ENCODE measurements around the gene ERN2.
A peak's percentile ranks its signal among the peaks of the same experiment; 100 is the strongest.

Gene ERN2

GRCh38 chr16:23663918-23664317 is 49.1 kb downstream of the ERN2 start:
- no peak for TF ChIP-seq CTCF (IDR thresholded peaks at IDR 0.05; ENCODE audit: low read depth, low read length, missing control alignments)
- no peak for DNase-seq (ENCODE audit: low read depth)

GRCh38 chr16:23651943-23652468 is 61.0 kb downstream of the ERN2 start:
- no peak for DNase-seq (ENCODE audit: low read depth)
- peak overlapping the region; percentile 3; the same call in 1 of the 2 replicates for H3K4me3 ChIP-seq (ENCODE audit: low read depth, low read length)
- TF ChIP-seq CTCF (IDR thresholded peaks at IDR 0.05; ENCODE audit: low read depth, low read length, missing control alignments), result no peak

More at GRCh38 chr16:23663918-23664317, 49.1 kb downstream of the ERN2 start:
- H3K4me3 ChIP-seq (ENCODE audit: low read depth, low read length), result no peak overlapping the region

GRCh38 chr16:23650674-23651416 is 62.2 kb downstream of the ERN2 start:
- TF ChIP-seq CTCF (IDR thresholded peaks at IDR 0.05; ENCODE audit: low read depth, low read length, missing control alignments), result no peak
- no peak for DNase-seq (ENCODE audit: low read depth)

GRCh38 chr16:23642246-23642774 is 70.7 kb downstream of the ERN2 start:
- no peak for DNase-seq (ENCODE audit: low read depth)
- no peak for TF ChIP-seq CTCF (IDR thresholded peaks at IDR 0.05; ENCODE audit: low read depth, low read length, missing control alignments)

More at GRCh38 chr16:23650674-23651416, 62.2 kb downstream of the ERN2 start:
- no peak overlapping the region; the same call in 1 of the 2 replicates for H3K4me3 ChIP-seq (ENCODE audit: low read depth, low read length)

GRCh38 chr16:23640931-23641765 is 71.9 kb downstream of the ERN2 start, which contains the start of the genes DCTN5 and PALB2:
Gene DCTN5 (plus strand): TSS chr16:23641466. CDS start chr16:23641543, 77 bp downstream.
Gene PALB2 (minus strand): TSS chr16:23641310. CDS start chr16:23641157, 153 bp downstream.
- DNase-seq (ENCODE audit: low read depth), result peak; percentile 82
- no peak for TF ChIP-seq CTCF (IDR thresholded peaks at IDR 0.05; ENCODE audit: low read depth, low read length, missing control alignments)

More at GRCh38 chr16:23642246-23642774, 70.7 kb downstream of the ERN2 start:
- H3K4me3 ChIP-seq (ENCODE audit: low read depth, low read length), result peak overlapping the region; percentile 79

GRCh38 chr16:23640615-23640930 is 72.4 kb downstream of the ERN2 start:
- H3K4me3 ChIP-seq (ENCODE audit: low read depth, low read length), result peak overlapping the region; percentile 79
- DNase-seq (ENCODE audit: low read depth), result no peak
- no peak for TF ChIP-seq CTCF (IDR thresholded peaks at IDR 0.05; ENCODE audit: low read depth, low read length, missing control alignments)

More at GRCh38 chr16:23640931-23641765, 71.9 kb downstream of the ERN2 start, which contains the start of the genes DCTN5 and PALB2:
- H3K4me3 ChIP-seq (ENCODE audit: low read depth, low read length), result peak within 1 kb of the TSS; percentile 79
